ENCODE data around the gene IRF4. TPM values are rescaled to one million over a fixed set of nuclear protein-coding genes. Genes with fewer than 3 reads are reported as not detected.
"Not testable (repeated sequence)": the region's sequence is repeated elsewhere in the genome, so short reads cannot be mapped to it uniquely, and the experiment has no call there.

IRF4 gene
- total and polyA plus RNA-seq, 4 donors, result 0.11 to 1.0 (median 0.42) TPM

DNA sequence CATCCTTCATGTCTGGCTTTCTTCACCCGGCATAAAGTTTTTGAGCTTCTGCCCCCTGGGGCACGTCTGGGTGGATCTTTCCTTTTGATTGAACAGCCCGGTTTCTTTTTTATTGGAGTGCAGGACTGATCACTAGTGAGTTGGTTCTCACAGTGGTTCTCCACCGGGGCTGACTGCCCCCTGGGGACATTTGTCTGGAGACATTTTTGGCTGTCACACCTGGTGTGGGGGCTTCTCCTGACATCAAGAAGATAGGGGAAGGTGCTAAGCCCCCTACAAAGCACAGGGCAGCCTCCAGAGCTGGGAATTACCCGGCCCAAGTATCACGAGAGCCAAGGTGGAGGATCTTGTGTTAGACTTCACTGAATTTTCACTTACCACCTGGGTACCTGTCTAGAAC, 25.7 kb upstream of the IRF4 start:
- Histone ChIP-seq H3K4me3 (ENCODE audit: low read depth, low read length) (no peak overlapping the region), H3K27me3 (ENCODE audit: control insufficient read depth, insufficient read depth, low read length) (no peaks in the 10 kb centered on the region), H3K9me3 (ENCODE audit: control insufficient read depth, insufficient read depth, low read length) (no peaks in the 10 kb centered on the region), H3K27ac (ENCODE audit: low read depth, low read length) (no peak overlapping the region), H3K36me3 (ENCODE audit: control insufficient read depth, insufficient read depth, low read length) (no peaks in the 10 kb centered on the region), H3K4me1 (ENCODE audit: control insufficient read depth, insufficient read depth, low read length) (peaks cover 6% of the 10 kb centered on the region)
- DNase-seq (ENCODE audit: low read depth in 4 of 6, low spot score in 6 of 6), result no peak
- 80% methylated on average over 6 of the region's 6 CpGs for WGBS (ENCODE audit: insufficient coverage)

GRCh38 chr6:366389-367297, 24.9 kb upstream of the IRF4 start:
- no peak overlapping the region for H3K27ac ChIP-seq (ENCODE audit: low read depth, low read length)
- H3K9me3 ChIP-seq (ENCODE audit: control insufficient read depth, insufficient read depth, low read length), result no peaks in the 10 kb centered on the region
- H3K36me3 ChIP-seq (ENCODE audit: control insufficient read depth, insufficient read depth, low read length), result no peaks in the 10 kb centered on the region
- H3K4me3 ChIP-seq (ENCODE audit: low read depth, low read length), result no peak overlapping the region
- peaks cover 3% of the 10 kb centered on the region for H3K4me1 ChIP-seq (ENCODE audit: control insufficient read depth, insufficient read depth, low read length)
- WGBS (ENCODE audit: insufficient coverage), result 61% methylated on average over 14 of the region's 19 CpGs
- peak in 2 of 6 donors; percentile 32 to 69 for DNase-seq (ENCODE audit: low read depth in 4 of 6, low spot score in 6 of 6)
- H3K27me3 ChIP-seq (ENCODE audit: control insufficient read depth, insufficient read depth, low read length), result no peaks in the 10 kb centered on the region

DNA sequence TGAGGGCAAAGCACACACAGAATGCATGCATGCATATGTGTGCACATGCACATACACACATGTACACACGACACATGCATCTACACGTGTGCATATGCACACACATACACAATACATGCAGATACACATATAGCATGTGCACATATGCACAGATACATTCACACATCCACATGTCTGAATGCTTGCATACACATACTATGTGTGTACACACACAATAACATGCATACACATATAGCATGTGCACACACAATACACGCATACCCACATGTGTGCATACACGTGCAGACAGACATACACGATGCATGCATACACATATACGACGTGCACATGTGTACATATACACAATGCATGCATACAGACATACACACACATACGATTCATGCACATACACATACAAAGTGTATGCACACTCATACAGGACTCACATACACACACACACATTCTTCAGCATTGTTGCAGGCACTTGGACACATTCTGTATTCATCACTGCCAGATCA, 24.2 kb upstream of the IRF4 start:
- Histone ChIP-seq H3K4me3 (ENCODE audit: low read depth, low read length) (no peak overlapping the region), H3K27me3 (ENCODE audit: control insufficient read depth, insufficient read depth, low read length) (peaks cover 4% of the 10 kb centered on the region), H3K27ac (ENCODE audit: low read depth, low read length) (no peak overlapping the region), H3K4me1 (ENCODE audit: control insufficient read depth, insufficient read depth, low read length) (peaks cover 3% of the 10 kb centered on the region), H3K9me3 (ENCODE audit: control insufficient read depth, insufficient read depth, low read length) (no peaks in the 10 kb centered on the region), H3K36me3 (ENCODE audit: control insufficient read depth, insufficient read depth, low read length) (no peaks in the 10 kb centered on the region)
- 81% methylated on average over 8 of the region's 8 CpGs for WGBS (ENCODE audit: insufficient coverage)
- no peak for DNase-seq (ENCODE audit: low read depth in 4 of 6, low spot score in 6 of 6)

GRCh38 chr6:367891-368630, 23.5 kb upstream of the IRF4 start:
- Histone ChIP-seq H3K27ac (ENCODE audit: low read depth, low read length) (no peak overlapping the region), H3K9me3 (ENCODE audit: control insufficient read depth, insufficient read depth, low read length) (no peaks in the 10 kb centered on the region), H3K27me3 (ENCODE audit: control insufficient read depth, insufficient read depth, low read length) (peaks cover 4% of the 10 kb centered on the region), H3K36me3 (ENCODE audit: control insufficient read depth, insufficient read depth, low read length) (no peaks in the 10 kb centered on the region), H3K4me1 (ENCODE audit: control insufficient read depth, insufficient read depth, low read length) (peaks cover 3% of the 10 kb centered on the region), H3K4me3 (ENCODE audit: low read depth, low read length) (no peak overlapping the region)
- DNase-seq (ENCODE audit: low read depth in 4 of 6, low spot score in 6 of 6), result no peak
- 80% methylated on average over 6 of the region's 17 CpGs for WGBS (ENCODE audit: insufficient coverage)

GRCh38 chr6:369559-370431, 21.8 kb upstream of the IRF4 start:
- Histone ChIP-seq H3K36me3 (ENCODE audit: control insufficient read depth, insufficient read depth, low read length) (no peaks in the 10 kb centered on the region), H3K27me3 (ENCODE audit: control insufficient read depth, insufficient read depth, low read length) (peaks cover 4% of the 10 kb centered on the region)
- WGBS (ENCODE audit: insufficient coverage), result 77% methylated on average over 13 of the region's 13 CpGs

GRCh38 chr6:370555-370954, 21.0 kb upstream of the IRF4 start:
- no peaks in the 10 kb centered on the region for H3K36me3 ChIP-seq (ENCODE audit: control insufficient read depth, insufficient read depth, low read length)
- WGBS (ENCODE audit: insufficient coverage), result 79% methylated on average over 6 of the region's 6 CpGs

More at GRCh38 chr6:369559-370431, 21.8 kb upstream of the IRF4 start:
- Histone ChIP-seq H3K4me3 (ENCODE audit: low read depth, low read length) (no peak overlapping the region), H3K27ac (ENCODE audit: low read depth, low read length) (no peak overlapping the region), H3K4me1 (ENCODE audit: control insufficient read depth, insufficient read depth, low read length) (peaks cover 10% of the 10 kb centered on the region), H3K9me3 (ENCODE audit: control insufficient read depth, insufficient read depth, low read length) (no peaks in the 10 kb centered on the region)
- no peak for DNase-seq (ENCODE audit: low read depth in 4 of 6, low spot score in 6 of 6)

GRCh38 chr6:371851-372250, 19.7 kb upstream of the IRF4 start:
- 89% methylated on average over 2 of the region's 2 CpGs for WGBS (ENCODE audit: insufficient coverage)
- H3K4me1 ChIP-seq (ENCODE audit: control insufficient read depth, insufficient read depth, low read length), result peaks cover 10% of the 10 kb centered on the region
- not testable (repeated sequence) for H3K27ac ChIP-seq (ENCODE audit: low read depth, low read length); H3K36me3 ChIP-seq (ENCODE audit: control insufficient read depth, insufficient read depth, low read length); DNase-seq (ENCODE audit: low read depth in 4 of 6, low spot score in 6 of 6); H3K27me3 ChIP-seq (ENCODE audit: control insufficient read depth, insufficient read depth, low read length); H3K4me3 ChIP-seq (ENCODE audit: low read depth, low read length); H3K9me3 ChIP-seq (ENCODE audit: control insufficient read depth, insufficient read depth, low read length)

More at GRCh38 chr6:370555-370954, 21.0 kb upstream of the IRF4 start:
- peaks cover 10% of the 10 kb centered on the region for H3K4me1 ChIP-seq (ENCODE audit: control insufficient read depth, insufficient read depth, low read length)
- no peaks in the 10 kb centered on the region for H3K9me3 ChIP-seq (ENCODE audit: control insufficient read depth, insufficient read depth, low read length)
- DNase-seq (ENCODE audit: low read depth in 4 of 6, low spot score in 6 of 6), result no peak
- peaks cover 4% of the 10 kb centered on the region for H3K27me3 ChIP-seq (ENCODE audit: control insufficient read depth, insufficient read depth, low read length)
- H3K27ac ChIP-seq (ENCODE audit: low read depth, low read length), result no peak overlapping the region
- H3K4me3 ChIP-seq (ENCODE audit: low read depth, low read length), result no peak overlapping the region

- Histone ChIP-seq H3K9me3 (ENCODE audit: control insufficient read depth, insufficient read depth, low read length) (no peaks in the 10 kb centered on the region), H3K27me3 (ENCODE audit: control insufficient read depth, insufficient read depth, low read length) (peaks cover 4% of the 10 kb centered on the region), H3K4me3 (ENCODE audit: low read depth, low read length) (no peak overlapping the region), H3K36me3 (ENCODE audit: control insufficient read depth, insufficient read depth, low read length) (no peaks in the 10 kb centered on the region), H3K4me1 (ENCODE audit: control insufficient read depth, insufficient read depth, low read length) (peaks cover 7% of the 10 kb centered on the region), H3K27ac (ENCODE audit: low read depth, low read length) (no peak overlapping the region)
- 69% methylated on average over 16 of the region's 16 CpGs for WGBS (ENCODE audit: insufficient coverage)
- no peak for DNase-seq (ENCODE audit: low read depth in 4 of 6, low spot score in 6 of 6)
Observed at GRCh38 chr6:372336-372911, 19.1 kb upstream of the IRF4 start.

DNA sequence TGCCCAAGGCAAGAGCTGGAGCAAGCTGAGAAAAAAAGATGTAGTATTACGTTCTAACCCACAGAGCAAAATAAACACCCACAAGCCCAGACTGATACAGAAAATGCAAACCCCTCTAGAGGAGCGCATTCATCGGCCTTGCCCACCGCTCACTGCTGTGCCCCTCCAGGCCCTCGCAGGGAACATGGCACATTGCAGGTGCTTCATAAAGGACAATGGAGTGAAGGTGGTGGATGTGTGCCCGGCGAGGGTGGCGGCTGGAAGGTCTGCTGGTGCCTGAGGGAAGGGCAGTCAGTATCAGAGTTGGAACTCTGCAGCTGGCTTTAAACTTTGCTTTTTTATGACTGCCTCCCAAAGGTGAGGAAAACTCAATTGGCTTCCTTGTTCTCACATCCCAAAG, 18.5 kb upstream of the IRF4 start:
- DNase-seq (ENCODE audit: low read depth in 4 of 6, low spot score in 6 of 6), result no peak
- peaks cover 4% of the 10 kb centered on the region for H3K27me3 ChIP-seq (ENCODE audit: control insufficient read depth, insufficient read depth, low read length)
- no peaks in the 10 kb centered on the region for H3K9me3 ChIP-seq (ENCODE audit: control insufficient read depth, insufficient read depth, low read length)
- 88% methylated on average over 7 of the region's 8 CpGs for WGBS (ENCODE audit: insufficient coverage)
- H3K36me3 ChIP-seq (ENCODE audit: control insufficient read depth, insufficient read depth, low read length), result no peaks in the 10 kb centered on the region
- H3K27ac ChIP-seq (ENCODE audit: low read depth, low read length), result no peak overlapping the region
- H3K4me3 ChIP-seq (ENCODE audit: low read depth, low read length), result no peak overlapping the region
- H3K4me1 ChIP-seq (ENCODE audit: control insufficient read depth, insufficient read depth, low read length), result peaks cover 7% of the 10 kb centered on the region

Measured in spinal cord (tissue), 10 donors.